A172 (cell line): ENCODE data around the gene ERVFRD-1. TPM values are rescaled to one million over a fixed set of nuclear protein-coding genes. Genes with fewer than 3 reads are reported as not detected.

Source experiments
- DNase-seq: peaks from one replicate; pipeline ENCODE4 v3.0.0-alpha.2; 2015; ENCODE audit warnings: low spot score
- total RNA-seq: library from RNA; depleted of rRNA; stranded (reverse); fragments of >200 nt; shearing (Covaris generic); gene quantifications from 2 replicates; pipeline ENCODE4 v1.2.3, GENCODE V29; 2014; rRNA removed

Gene ERVFRD-1, protein sequence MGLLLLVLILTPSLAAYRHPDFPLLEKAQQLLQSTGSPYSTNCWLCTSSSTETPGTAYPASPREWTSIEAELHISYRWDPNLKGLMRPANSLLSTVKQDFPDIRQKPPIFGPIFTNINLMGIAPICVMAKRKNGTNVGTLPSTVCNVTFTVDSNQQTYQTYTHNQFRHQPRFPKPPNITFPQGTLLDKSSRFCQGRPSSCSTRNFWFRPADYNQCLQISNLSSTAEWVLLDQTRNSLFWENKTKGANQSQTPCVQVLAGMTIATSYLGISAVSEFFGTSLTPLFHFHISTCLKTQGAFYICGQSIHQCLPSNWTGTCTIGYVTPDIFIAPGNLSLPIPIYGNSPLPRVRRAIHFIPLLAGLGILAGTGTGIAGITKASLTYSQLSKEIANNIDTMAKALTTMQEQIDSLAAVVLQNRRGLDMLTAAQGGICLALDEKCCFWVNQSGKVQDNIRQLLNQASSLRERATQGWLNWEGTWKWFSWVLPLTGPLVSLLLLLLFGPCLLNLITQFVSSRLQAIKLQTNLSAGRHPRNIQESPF
- total RNA-seq, result not detected in 2 replicates

DNA sequence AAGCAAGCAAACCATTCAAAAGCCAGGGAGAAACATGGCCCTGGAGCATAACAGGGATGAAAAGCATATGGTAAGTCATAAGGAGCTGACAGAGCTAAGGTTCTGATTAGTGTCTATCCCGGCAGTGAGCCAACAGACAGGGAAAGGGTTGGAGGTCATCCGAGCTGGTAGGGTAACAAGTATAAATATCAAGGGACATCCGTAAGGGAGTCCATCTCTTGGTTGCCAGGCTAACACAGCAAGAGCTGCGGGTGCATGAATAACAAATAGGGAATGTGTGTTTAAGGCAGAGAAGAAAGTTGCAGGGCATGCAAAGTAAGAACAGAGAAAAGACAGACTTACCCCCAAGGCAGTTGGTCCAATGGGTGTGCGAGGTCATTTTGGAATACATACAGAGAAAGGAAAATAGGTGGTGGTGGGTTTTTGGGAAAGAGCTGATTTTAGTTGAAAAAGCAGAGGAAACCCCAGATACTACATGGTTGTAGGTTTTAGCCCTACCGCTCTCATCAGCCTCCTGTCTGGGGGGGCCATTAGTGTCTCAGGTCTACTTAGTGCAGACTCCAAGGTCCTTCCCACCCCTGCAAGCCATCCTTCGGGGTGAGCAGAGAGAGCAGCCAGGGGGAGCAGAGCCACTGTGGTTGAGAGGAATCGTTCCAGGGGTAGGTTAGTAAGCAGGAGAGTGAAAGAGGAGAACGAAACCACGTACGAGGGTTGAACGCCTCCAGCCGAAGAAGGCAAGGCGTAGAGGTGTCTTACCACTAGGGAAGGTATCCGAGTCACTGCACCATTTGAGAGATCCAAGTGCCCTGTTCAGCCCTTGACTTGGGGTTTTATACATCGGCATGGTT lies at the start of gene ERVFRD-1:
Gene ERVFRD-1, minus strand, starts transcription at position 805 of the 848 bp plus-strand sequence. CDS start 6,415 bp downstream, outside the sequence.
- no peak for DNase-seq

DNA sequence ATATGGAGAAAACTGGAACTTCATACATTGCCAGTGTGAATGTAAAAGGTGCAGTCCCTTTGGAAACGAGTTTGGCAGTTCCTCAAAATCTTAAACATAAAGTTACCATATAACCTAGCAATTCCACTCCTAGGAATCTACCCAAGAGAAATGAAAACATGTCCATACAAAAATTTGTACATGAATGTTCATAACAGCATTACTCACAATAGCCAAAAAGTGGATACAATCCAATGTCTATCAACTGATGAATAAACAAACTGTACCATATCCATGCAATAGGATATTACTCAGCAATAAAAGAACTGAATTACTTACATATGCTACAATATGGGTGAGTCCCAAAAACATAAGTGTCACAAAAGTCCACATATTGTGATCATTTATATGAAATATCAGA lies 48.7 kb upstream of the ERVFRD-1 start:
- no peak for DNase-seq

DNA sequence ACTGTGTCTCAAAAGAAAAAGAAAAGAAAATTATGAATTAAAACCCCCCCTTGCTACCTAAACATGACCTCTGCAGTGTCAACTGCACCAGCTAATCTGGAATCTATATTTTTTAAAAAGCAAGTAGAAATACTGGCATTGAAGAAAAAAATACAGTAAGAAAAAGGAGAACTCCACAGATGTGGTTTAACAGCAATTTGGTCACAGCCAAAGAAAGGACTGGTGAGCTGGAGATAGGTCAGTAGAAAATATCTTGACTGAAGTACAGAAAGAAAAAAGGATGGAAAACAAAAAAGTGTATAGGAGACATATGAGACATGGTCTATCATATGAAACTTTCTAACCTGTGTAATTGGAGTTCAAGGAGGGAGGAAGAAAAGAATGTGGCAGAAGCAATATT lies 44.1 kb upstream of the ERVFRD-1 start:
- no peak for DNase-seq

DNA sequence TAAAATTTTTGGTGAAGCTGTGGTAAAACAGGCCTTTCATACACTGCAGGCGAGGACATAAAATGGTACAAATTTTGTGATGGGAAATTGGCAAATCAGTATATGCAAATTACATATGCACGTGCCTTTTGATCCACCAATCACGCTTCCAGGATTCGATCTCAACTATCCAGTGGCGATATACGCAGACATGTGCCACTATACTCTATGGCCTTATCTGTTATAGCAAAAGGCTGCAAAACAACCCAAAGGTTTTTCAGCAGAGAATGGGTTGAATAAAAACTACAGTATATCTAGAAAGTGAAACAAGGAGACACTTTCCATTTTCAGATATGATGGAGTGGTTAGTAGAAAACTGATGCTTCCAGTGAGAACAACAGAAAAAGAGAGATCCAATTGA lies 41.9 kb upstream of the ERVFRD-1 start:
- no peak for DNase-seq

DNA sequence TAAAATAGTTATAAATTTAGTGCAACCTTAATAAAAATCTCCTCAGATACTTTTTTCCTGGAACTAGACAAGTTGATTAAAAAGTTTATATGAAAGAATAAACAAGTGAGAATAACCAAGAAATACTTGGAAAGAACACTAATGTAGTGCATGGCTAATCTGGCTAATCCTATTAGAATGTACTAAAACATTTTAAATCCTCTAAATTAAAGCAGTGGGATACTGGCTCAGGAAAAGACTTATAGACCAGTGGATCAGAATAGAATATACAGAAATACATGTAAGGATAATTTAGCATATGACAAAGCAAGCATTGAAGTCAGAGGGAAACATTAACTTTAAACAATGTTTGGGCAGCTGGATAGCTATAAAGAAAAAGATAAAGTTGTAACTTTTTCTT lies 41.1 kb upstream of the ERVFRD-1 start:
- DNase-seq, result no peak

DNA sequence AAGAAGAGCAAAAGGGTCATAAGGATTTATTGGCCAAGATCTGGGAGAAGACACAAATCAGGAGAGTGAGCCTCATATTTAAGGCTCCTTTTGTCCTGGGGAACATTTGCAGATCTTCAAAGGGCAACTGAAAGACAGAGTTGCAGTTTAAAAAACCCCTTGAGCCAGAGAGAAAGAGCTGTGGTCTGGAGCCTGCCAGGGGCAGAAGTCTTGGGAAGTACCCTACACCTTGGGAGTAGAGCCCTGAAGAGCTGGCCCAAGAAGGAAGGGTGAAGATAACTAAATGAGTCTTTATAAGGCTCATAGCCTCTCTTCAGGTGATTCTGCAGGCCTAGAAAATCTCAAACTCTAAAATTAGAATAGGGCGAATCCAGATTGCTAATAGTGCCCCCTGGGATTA lies 40.0 kb upstream of the ERVFRD-1 start:
- no peak for DNase-seq

DNA sequence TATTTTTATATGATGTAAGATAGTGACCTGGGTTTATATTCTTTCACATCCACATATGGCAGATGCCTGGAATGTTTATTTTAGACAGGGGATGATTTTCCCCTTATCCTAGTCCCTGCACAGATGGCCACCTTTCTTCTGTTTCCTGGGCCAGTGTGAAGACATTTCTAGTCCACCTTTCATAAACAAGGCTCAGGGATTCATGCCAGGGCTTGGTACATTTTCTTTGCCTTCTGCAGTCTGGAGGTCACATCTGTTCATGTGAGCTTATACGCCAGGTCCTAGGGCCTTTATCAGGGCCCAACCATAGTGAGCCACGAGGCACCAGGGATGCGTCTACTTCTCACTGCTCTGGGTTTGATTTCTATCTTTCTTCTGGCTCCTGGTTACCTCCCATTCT lies 38.0 kb upstream of the ERVFRD-1 start:
- no peak for DNase-seq

DNA sequence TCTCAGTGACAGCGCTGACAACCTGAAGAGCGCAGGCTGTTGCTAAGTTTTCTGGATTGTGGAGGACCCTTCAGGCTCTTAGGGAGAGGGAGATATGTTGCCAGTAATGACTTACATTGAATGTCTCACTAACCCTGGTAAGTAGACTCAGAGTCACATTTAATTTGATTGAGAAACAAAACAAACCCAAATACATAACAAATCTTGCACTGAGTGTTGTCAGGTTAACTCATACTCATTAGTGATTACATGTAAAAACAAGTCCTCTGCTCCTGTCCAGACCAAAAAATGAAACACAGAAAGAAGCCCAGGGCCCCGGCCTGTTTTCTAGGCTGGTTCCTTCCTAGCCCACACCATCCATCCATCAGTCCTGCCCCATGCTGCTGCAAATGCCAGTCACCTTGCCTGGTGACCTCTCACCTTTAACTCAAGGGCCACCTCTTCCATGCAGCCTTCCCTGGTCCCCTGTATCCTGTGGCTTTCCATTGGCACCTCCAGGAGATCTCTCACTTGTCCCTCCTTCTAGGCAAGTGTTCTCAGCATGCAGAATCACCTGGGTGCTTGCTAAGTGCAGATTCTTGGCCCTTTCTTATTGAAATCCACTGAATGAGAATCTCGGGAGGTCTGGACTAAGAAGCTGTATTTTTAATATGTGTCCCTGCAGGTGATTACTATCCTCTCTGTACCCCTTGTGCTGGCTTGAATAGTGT lies 34.7 kb upstream of the ERVFRD-1 start:
- no peak for DNase-seq

DNA sequence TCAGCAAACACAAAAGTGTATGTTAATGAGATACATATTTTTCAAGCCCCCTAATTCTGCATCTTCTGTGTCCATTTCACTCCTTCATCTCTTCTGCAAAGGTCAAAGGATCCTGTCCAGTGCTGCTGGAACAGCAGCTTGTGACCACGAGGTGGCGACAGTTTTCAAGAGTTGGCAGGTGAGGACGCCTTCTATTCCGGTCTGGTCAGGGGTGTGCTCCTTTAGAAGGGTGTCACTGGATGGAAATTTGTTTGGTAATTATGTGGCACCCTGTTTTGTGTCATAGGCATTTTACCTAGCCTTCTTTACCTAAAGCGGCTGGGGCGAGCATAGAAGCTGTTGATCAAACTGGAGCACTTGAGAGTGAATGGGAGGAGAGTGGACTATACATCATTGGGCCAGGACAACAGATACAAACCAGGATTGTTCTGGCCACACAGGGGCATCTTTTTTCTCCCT lies 32.9 kb upstream of the ERVFRD-1 start:
- peak; percentile 74 for DNase-seq

DNA sequence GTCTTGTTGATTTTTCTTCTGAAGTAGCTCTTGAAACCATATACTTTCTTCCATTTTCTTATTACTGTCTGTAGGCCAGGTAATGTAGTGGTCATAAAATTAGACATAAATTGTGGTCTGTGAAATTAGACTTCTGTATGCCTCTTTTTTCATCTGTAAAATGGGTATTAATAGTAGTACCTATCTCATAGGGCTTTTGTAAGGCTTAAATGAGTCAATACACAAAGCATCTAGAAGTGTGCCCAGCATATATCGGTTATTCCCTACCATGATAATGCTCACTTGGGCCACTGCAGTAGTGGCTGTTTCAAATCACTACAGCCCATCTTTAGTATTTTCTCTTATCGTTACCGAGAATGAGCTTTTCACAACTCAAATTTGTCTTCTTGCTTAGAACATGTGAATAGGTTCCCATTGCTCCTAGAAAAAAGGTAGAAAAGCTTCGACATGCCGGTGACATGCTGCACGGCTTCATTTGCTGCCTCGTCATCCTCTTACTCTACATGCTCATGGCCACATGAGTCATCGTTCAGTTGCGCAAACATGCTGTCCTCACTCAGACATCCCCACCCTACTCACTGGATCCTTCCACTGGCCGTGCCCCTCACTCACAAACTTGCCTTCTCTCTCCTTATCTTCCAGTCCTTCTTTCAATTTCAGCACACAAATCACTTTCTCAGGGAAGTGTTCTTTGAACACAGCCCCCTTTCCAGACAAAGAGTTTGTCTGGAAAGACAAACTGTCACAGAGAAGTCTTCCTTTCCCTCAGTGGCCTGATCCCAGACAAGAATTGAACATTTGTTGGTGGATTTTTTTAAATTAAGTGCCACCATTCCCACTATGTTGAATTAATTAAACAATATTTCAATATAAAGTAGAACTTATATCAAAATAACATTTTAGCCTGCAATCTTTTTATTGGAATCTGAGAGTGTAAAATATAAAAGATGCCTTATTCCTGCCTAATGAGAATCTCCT lies 32.2 kb upstream of the ERVFRD-1 start:
- DNase-seq, result peak; percentile 89

DNA sequence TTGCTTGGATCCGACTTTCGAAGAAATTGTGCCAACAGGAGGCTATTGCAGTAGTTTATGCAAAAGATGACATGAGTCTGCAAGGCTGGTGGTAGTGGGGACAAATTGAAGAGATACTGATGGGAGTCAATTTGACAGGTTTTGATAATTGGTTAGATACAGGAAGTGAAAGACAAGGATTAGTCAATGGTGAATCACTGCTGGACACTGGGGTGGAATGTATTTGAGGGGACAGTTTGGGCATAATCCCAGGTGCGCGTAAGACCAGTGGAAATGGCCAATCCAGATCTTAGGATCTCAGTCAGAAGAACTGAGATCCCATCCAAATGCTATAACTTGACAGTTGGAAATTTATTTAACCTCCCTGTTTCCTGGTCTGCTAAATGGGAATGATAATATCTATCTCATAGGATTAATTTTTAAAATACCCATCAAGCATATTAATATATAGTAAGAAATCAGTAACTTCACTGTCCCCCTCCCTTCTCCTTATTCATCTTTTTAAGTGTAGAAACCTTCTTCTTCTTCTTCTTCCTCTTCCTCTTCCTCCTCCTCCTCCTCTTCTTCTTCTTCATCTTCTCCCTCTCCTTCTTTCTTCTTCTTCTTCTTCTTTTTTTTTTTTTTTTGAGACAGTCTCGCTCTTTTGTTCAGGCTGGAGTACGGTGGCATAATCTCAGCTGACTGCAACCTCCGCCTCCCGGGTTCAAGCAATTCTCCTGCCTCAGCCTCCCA lies 30.9 kb upstream of the ERVFRD-1 start:
- no peak for DNase-seq

DNA sequence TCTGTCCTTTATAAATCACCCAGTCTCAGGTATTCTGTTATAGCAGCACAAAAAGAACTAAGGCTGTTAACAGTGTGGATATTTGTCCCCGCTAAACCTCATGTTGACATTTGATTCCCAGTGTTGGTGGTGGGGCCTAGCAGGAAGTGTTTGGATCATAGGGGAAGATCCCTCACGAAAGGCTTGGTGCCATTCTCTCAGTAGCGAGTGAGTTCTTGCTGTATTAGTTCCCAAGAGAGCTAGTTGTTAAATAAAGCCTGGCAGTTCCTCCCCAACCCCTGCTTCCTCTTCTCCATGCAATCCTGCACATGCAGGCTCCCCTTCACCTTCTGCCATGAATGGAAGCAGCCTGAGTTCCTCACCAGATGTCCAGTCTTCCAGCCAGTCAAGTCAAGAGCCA lies 29.8 kb upstream of the ERVFRD-1 start:
- no peak for DNase-seq

DNA sequence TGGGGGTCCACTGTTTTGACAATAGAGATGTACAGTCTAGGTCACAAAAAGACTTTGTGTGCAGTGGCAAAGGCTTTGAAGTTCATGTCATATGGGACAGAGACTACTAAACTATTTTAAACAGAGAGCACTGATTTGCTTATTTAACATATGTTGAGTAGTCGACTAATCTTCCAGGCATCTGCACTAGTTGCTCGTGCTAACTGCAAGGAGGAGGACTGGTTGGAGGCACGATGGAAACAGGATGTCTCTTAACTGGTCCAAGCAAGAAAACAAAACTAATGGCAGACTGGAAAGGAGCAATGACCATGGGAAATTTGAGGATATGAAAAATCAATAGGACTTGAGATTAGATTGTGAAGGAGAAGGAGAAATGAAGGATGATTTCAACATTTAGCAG lies 28.5 kb upstream of the ERVFRD-1 start:
- no peak for DNase-seq

DNA sequence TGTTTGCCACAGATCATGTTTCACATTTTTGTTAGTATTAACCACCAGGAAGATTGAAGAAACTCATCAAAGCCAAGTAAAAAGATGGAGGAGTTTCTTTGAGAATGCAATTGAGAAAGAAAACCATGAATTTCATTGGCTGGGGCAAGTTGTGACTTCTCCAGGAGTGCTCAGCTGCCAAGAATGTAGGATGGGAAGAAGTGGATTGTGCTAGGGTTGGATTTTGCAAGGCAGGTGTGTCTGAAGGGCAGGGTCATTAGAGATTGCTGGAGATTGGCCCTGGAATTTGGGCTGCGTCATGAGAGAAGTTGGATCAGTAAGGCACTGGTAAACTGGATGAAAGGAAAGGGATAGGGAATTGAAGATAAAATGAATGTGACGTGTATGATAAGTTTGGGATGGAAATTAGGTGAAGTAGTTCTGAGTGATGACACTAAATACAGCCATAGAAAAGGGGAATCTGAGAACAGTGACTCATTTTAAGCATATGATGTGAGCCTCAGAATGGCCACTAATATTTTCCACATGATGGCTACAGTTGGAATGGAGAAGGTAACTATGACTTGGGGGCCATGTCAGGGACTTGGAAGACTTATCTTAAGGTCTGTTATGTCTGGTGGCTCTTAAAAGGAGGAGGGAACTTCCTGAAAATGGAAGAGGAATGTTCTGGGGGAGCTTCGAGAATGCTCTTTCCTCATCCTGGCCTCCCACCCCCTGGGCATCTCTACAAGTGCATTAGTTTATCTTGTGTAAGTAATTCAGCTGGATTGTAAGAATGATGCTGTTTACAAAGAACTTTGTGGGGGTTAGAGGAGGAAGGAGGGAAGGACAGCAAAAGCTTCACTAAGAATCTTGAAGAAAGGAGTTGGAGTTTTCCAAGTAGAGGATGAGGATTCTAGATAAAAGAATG lies 27.8 kb upstream of the ERVFRD-1 start:
- no peak for DNase-seq

DNA sequence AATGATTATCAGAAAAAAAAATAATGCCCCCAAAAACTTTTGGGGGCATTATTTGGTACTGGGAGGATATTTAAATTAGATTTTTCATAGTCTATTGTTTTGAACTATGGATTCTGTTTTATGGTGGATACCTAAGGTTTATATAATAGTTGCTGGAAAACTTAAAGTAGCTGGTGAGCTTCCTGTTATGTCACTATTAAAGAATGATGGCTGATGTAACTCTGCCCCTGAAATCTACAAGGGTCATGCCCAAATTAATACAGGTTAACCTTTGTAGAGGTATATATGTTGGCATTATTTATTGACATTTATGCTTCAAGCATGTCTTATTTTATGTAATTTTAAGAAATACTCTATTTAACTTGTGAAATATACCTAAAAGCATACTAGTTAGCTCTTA lies 25.3 kb upstream of the ERVFRD-1 start:
- DNase-seq, result no peak

DNA sequence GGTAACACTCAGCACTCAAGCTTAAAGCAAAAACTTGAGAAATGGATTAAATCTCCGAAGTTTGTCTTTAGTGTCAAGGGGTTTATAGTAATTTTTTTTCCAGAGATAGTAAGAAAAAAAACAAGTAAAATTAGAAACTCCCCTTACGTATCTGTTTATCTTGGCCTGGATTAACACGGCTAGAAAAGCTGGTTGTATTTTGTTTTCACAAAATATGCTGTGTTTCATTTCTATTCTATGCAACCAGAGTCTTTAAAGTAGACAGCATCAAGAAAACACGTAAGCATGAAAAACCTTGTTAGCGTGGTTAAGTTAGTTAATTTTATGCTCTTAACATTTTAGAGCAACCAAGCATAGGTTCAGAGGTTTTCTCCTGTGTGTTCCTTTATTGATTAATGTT lies 21.8 kb upstream of the ERVFRD-1 start:
- DNase-seq, result no peak

DNA sequence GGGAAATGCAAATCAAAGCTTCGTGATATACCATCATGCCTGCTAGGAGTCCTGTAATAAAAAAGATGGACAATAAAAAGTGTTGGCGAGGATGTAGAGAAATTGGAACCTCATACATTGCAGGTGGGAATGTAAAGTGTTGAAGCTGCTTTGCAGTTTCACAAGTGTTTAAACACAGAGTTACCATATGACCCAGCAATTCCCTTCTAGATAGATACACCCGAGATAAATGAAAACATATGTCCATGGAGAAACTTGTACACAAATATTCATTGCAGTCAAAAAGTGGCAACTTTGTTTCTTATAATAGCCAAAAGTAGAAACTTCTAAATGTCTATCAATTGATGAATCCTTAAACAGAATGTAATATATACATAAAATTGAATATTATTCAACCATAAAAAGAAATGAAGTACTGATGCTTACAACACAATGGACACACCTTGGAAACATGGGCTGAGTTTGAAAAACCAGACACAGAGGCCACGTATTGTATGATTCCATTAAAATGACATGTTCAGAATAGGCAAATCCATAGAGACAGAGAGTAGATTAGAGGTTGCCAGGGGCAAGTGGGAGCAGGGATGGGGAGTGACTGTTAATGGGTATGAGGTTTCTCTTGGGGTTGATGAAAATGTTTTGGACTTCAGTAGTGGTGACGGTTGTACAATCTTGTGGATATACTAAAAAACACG lies 20.8 kb upstream of the ERVFRD-1 start:
- DNase-seq, result no peak

DNA sequence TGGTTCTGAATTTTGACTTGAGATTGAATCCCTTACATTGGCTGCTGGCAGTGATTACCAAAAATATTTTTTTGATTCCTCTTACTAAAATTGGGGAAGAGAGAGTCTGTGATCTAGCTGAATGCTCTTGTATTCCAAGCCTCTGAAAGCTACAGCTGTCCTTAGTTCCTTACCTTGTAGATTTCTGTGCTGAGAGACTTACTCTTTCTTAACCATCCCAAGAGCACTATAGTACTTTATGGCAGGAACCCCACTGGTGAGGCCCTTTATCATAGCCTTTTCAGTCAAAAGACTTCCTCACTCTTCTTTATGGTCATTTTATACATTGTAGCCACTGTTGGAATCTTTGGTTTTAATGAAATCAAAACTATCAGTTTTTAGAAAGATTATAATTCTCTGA lies 19.1 kb upstream of the ERVFRD-1 start:
- no peak for DNase-seq
